NCI-H526 treated with DMSO at 0.1 percent for 48 hours (cell line): Measurements from ENCODE around the gene FAM171A1.
"Not testable (repeated sequence)": the region's sequence is repeated elsewhere in the genome, so short reads cannot be mapped to it uniquely, and the experiment has no call there.

Experiments
- DNase-seq: peaks from one replicate; lab custom pipeline; 2025; lab: John Stamatoyannopoulos, UW

Gene FAM171A1

GRCh38 chr10:15370856-15371701 lies at the start of gene FAM171A1:
Gene FAM171A1, minus strand, starts transcription at chr10:15371289. Its CDS starts 237 bp downstream, at chr10:15371052.
- DNase-seq: no peak

GRCh38 chr10:15420858-15421257 lies 49.8 kb upstream of the FAM171A1 start:
- no peak for DNase-seq

GRCh38 chr10:15419279-15419874 lies 48.3 kb upstream of the FAM171A1 start:
- DNase-seq: no peak

- DNase-seq: no peak
Measured at GRCh38 chr10:15416034-15416433, 44.9 kb upstream of the FAM171A1 start.

- DNase-seq: no peak
Measured at GRCh38 chr10:15411010-15411409, 39.9 kb upstream of the FAM171A1 start.

- DNase-seq: not testable (repeated sequence)
Measured at GRCh38 chr10:15409350-15409749, 38.3 kb upstream of the FAM171A1 start.

- no peak for DNase-seq
Measured at GRCh38 chr10:15408557-15408956, 37.5 kb upstream of the FAM171A1 start.

GRCh38 chr10:15405319-15405718 lies 34.2 kb upstream of the FAM171A1 start:
- DNase-seq: no peak

- DNase-seq: no peak
Measured at GRCh38 chr10:15401382-15401781, 30.3 kb upstream of the FAM171A1 start.

- DNase-seq: not testable (repeated sequence)
Measured at GRCh38 chr10:15400461-15400860, 29.4 kb upstream of the FAM171A1 start.

- no peak for DNase-seq
Measured at GRCh38 chr10:15399060-15399661, 28.1 kb upstream of the FAM171A1 start.

GRCh38 chr10:15395935-15396334 lies 24.8 kb upstream of the FAM171A1 start:
- no peak for DNase-seq

GRCh38 chr10:15393139-15393825 lies 22.2 kb upstream of the FAM171A1 start:
- no peak for DNase-seq

GRCh38 chr10:15391491-15391890 lies 20.4 kb upstream of the FAM171A1 start:
- no peak for DNase-seq

GRCh38 chr10:15388172-15388571 lies 17.1 kb upstream of the FAM171A1 start:
- DNase-seq: not testable (repeated sequence)

- no peak for DNase-seq
Measured at GRCh38 chr10:15387021-15387420, 15.9 kb upstream of the FAM171A1 start.

- no peak for DNase-seq
Measured at GRCh38 chr10:15385552-15386455, 14.7 kb upstream of the FAM171A1 start.

- DNase-seq: no peak
Measured at GRCh38 chr10:15381420-15381819, 10.3 kb upstream of the FAM171A1 start.

GRCh38 chr10:15379078-15379477 lies 8.0 kb upstream of the FAM171A1 start:
- no peak for DNase-seq

- no peak for DNase-seq
Measured at GRCh38 chr10:15378569-15378968, 7.5 kb upstream of the FAM171A1 start.

- no peak for DNase-seq
Measured at GRCh38 chr10:15374566-15374965, 3.5 kb upstream of the FAM171A1 start.
